HG03521 (cell line): ENCODE measurements around the gene GABRB1.

Source experiments
- ATAC-seq: cut with Tn5 transposase; IDR thresholded peaks from one replicate; pipeline ENCODE4 v1.9.1; 2021; ENCODE audit warnings: mild to moderate bottlenecking, moderate library complexity; ENCODE audit not compliant: unreplicated experiment

Gene GABRB1

GRCh38 chr4:47031011-47031678 is at the start of gene GABRB1:
Gene GABRB1, plus strand, starts transcription at chr4:47031567.
- no peak for ATAC-seq

DNA sequence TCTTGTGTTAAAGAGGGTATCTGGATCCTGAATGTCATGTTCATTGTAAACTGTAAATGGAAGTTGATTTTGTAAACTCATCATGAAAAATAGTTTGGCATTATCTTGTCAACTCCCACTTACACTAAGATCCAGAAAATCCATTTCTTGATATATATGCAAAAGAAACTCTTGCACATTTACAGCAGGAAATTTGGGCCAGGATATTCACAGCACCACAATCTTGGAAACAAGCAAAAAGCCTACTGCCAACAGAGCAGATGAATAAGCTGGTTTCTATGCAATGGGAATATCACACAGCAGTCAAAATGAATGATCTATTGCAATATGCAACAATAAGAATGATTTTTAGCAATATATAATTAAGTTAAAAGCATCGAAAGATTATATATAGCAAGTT is 46.6 kb upstream of the GABRB1 start:
- ATAC-seq: no peak

GRCh38 chr4:46986922-46987638 is 44.3 kb upstream of the GABRB1 start:
- ATAC-seq: no peak

DNA sequence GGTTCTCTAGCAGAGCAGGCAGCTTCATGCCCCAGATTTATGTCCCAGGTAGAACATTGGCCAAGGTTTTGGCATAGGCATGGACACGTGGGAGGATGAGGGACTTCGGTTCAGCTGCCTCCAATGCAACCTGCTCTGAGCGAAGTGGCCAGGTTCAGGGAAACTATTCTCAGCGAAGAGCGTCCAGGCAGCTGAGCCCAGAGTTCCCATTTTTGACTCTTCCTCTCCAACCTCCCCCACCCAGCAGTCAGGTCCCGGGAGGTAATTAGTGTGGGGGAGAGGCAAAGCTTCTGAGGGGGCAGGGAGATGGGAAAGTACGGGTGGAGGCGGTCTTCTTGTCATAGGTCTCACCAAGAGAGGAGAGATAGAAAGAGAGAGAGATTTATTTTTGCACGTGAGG is 39.0 kb upstream of the GABRB1 start:
- no peak for ATAC-seq

- no peak for ATAC-seq
Measured at GRCh38 chr4:46993075-46994006, 38.0 kb upstream of the GABRB1 start, which contains the start of gene GABRA4. Gene GABRA4, minus strand, starts transcription at chr4:46993581. Its CDS starts 157 bp downstream, at chr4:46993424.

- ATAC-seq: no peak
Measured at GRCh38 chr4:46994007-46994405, 37.4 kb upstream of the GABRB1 start.

- ATAC-seq: no peak
Measured at GRCh38 chr4:46999566-46999965, 31.8 kb upstream of the GABRB1 start.

- ATAC-seq: no peak
Measured at GRCh38 chr4:47000406-47000805, 31.0 kb upstream of the GABRB1 start.

DNA sequence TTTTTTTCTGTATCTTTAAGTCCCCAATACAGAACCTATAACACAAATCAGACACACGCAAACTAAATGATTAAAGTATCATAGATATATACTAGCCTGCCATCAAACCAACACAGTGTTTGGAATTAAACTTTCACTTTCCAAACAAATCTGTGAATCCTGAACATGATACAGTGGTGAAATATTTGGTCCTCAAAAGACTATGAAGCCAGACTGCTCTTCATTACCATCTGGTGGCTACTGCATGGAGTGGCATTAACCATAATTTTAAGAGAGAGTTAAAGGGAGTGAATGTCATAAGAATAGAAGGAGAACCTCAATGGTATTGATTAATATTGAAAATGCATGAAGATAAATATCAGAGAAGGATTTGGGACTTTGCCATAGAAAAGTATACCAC is 28.8 kb upstream of the GABRB1 start:
- ATAC-seq: no peak

DNA sequence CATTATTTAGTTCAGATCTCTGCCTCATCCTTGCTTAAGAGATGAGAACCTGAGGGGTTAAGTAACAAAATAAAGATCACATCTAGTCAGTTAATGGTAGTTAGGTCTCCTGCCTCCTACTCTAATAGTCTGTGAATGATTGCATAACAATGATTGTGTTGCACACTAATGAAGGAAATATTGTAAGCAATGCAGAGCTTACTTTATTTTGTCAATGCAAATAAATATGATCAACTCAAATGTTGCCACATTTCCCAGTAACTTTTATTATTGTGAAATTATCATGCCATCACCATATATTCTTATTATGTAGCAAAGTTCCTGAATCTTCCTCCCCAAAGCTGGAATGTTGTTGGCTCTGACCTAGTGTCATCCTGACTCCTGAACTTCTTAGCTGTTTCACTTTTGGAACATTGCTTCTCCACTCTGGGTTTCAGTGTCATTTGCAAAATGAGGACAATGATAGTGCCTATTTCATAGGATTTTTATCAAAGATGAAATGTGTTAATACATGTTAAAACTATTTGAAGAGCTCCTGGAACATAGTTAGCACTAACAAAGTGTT is 20.9 kb upstream of the GABRB1 start:
- no peak for ATAC-seq

DNA sequence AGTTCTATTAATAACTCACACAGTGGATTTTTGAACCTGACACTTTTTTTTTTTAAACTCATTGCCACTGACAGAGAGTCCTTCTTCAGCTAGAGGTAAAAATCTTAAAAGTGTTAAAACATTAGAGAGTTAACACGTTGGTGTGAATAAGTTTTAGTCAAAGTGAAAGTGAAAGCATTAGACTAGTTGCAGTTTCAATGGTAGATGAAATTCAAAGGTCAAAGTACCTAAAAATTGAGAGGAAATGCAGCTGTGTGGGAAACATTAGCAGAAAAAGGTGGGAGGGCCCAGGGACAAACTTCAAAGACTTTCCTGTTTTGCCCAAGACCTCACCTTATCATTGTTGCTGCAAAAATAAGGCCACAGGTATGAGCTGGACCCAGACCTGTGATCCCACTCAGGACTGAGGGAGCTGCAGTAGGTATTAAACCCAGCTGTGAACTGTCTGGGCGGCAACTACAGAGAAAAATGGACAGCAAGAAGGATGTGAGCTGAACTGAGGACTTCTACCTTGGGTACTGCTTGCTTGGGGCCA is 20.4 kb upstream of the GABRB1 start:
- ATAC-seq: peak; percentile 62

DNA sequence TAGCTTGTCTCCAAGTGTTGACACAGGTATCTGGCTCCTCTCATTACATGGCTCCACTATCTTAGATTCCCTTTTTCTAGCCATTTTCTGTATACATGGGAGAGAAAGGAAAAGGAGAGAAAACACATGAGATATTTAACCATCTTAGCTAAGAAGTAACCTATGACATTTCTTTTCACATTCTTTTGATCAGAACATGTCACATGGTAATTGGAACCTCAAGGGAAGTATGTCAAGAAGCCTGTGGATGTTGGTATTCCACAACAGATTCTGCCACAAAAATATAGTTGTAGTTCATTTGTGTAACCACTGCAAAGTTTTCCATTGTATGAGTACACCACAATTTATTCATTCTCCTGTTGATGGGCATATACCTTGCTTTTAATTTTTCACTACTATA is 18.7 kb upstream of the GABRB1 start:
- ATAC-seq: no peak

DNA sequence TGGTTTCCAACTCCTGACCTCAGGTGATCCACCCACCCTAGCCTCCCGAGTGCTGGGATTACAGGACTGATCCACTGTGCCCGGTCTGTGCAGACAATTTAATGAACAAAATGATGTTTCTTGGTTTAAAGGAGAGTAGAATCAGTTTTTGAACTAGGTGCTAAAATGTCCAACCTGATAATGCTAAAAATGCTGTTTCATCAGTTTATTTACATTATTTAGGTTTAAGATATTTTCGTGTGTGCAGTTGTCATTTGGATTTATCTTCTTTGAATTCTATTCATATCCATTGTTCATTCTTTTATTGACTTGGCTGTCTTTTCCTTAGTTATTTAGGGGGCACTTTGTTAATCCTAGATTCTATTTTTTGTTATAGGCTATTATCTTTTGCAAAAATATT is 18.0 kb upstream of the GABRB1 start:
- ATAC-seq: no peak

- no peak for ATAC-seq
Measured at GRCh38 chr4:47017081-47017480, 14.3 kb upstream of the GABRB1 start.

- no peak for ATAC-seq
Measured at GRCh38 chr4:47017494-47017893, 13.9 kb upstream of the GABRB1 start.

DNA sequence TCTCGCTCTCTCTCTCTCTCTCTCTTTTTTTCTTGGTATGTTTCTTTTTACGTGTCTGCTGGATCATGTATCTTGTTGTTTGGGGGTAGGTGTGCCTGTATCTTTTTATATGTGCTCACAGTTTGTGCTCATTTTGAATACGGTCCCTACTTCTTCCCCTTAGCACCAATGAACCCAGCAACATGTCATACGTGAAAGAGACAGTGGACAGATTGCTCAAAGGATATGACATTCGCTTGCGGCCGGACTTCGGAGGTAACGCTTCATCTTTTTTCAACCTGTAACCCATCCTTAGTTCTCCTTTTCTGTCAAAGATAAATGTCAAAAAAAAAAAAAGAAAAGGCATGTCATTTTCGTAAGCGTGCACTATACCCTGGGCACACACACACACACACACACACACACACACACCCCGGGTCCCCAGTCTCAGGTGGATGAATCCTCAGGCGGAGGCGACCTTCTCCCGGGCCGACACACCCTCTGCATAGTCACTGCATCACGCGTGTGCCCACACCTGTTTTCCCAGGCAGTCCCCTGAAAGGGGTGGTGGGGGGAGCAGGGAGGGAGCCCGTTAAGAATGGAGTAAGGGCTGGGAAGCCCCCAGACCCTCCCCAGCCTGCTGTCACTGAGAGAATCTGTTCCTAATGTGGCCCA is 511 bp downstream of the GABRB1 start:
- ATAC-seq: peak; percentile 40

DNA sequence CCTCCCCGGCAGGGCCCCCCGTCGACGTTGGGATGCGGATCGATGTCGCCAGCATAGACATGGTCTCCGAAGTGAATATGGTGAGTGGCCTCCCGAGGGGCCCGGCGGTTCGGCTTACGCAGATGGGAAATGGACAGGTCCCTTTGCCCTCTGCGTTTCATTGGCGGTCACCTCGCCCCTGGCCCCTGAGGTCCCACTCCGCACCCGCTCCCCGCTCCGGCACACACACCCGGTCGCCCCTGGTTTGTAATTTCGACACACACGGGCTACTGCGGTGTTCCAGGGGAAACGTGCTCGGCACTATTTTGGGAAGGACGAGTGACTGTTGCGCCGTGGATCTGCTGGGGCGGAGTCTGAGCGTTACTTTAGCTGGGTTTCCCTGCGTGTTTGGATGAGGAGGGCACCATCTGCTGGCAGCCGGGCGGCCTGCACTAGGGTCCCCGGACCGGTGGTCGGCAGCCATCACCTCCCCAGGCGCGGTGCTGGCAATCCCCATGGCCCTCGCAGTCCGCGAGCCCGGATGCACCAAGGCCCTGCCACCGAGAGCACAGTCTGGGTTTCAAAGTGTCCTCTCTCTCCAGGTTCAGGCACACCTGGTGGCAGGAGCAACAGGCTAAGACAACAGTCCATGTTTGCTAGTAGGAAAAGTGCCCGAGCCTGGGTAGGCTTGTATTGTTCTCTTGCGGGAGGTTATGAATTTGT is 1.2 kb downstream of the GABRB1 start:
- peak; percentile 71 for ATAC-seq

- ATAC-seq: no peak
Measured at GRCh38 chr4:47038263-47038662, 6.9 kb downstream of the GABRB1 start.

DNA sequence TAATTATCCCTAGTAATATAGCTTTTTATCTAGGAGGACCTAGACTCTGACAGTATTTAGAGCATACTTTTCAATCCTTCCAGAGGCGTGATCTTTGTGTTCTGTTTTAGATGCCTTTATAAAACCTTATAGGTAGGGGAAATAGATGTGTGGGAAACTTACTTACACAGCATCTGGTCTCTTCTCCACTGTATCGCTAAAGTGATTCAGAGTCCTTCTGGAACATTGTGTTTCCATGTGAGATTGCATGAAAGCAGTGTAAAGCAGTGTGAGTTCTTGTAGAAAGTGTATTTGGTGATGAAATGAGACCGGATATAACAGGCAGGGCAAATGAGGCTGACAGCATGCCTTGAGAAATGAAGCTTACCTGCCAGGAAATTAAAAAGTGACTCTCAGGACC is 9.5 kb downstream of the GABRB1 start:
- ATAC-seq: no peak

GRCh38 chr4:47043821-47044220 is 12.5 kb downstream of the GABRB1 start:
- no peak for ATAC-seq
